HG03469 (cell line): ENCODE data around the gene KLHL3.

Source experiments
- ATAC-seq: cut with Tn5 transposase; IDR thresholded peaks from one replicate; pipeline ENCODE4 v1.9.1; 2021; ENCODE audit warnings: mild to moderate bottlenecking, moderate library complexity, moderate number of reproducible peaks; ENCODE audit not compliant: unreplicated experiment

KLHL3 gene

DNA sequence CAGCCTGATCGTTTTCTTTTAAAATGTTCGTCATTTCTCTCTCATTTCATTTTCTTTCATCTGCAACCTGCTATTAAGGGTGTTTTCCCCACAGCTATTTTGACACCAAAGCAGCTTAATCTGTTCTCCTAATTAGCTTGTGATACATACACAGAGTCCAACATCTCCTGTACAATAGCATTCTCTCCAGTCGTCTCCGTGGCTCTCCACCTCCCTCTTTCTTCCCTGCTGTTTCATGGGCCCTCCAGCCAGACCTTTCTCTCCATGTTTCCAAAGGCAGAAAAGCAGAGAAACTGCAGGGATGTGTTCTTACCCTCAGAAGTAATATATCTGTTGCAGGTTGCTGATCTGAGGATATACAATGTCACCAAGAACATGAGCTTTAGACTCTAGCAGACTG lies 148.0 kb downstream of the KLHL3 start:
- ATAC-seq, result no peak

DNA sequence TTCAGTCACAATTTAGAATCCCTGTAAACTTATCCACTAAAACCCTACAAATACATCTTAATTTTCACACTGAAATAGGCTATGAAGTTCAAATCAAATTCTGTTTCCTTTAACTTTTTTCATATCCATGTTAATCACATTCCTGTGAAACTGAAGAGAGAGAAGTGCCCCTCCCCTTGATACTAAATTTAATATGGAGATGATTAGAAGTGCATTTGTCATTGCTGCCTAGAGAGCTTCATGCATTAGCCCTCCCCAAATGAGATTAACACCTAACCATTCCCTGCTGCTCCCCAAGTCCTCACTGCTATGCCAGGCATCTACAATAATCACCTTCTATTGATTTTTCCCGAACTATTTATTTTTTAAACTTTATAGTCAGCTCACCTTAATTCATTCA lies 151.6 kb downstream of the KLHL3 start:
- ATAC-seq, result no peak

GRCh38 chr5:137583129-137583528 lies 152.8 kb downstream of the KLHL3 start:
- ATAC-seq, result no peak

DNA sequence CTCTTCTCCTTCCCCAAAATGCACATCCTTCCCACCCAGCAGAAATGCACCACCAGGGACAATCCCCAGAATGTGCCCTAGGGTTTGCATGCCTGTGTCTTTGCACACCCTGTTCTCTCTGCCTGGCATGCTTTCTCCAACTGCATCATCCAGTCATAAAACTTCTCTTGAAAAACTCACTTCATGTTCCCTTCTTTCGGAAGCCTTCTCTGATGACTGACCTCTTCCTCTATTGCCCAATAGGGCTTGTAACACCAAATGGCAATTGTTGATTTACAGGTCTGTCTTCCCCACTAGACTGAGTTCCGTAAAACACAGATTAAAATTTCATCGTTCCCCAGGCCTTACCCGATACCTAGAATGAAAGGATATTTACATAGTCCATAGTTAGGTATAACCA lies 153.7 kb downstream of the KLHL3 start:
- ATAC-seq, result no peak

- no peak for ATAC-seq
Measured at GRCh38 chr5:137581776-137582175, 154.1 kb downstream of the KLHL3 start.

GRCh38 chr5:137580030-137580429 lies 155.9 kb downstream of the KLHL3 start:
- ATAC-seq, result no peak

- ATAC-seq, result no peak
Measured at GRCh38 chr5:137575847-137576246, 160.0 kb downstream of the KLHL3 start.

DNA sequence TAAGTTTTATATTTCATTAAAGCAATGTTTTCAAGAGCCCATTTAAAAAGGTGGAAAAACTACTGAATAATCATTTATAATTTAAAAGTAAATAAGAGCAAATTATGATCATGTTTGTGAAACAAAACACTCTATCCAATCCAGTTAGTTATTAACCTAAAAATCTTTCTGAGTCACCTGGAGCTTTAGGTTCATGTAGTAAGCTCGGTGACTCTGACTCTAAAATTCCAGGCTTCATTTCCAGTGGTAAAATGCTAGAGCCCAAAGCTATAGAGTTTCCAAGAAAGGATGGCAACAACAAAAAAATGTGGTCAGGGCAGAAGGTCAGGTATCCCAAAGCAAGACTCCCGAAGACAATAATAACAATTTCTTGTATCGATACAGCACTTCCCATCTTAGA lies 160.7 kb downstream of the KLHL3 start:
- ATAC-seq, result no peak

- no peak for ATAC-seq
Measured at GRCh38 chr5:137573376-137573775, 162.5 kb downstream of the KLHL3 start.

GRCh38 chr5:137572042-137572695 lies 163.7 kb downstream of the KLHL3 start:
- ATAC-seq, result no peak

DNA sequence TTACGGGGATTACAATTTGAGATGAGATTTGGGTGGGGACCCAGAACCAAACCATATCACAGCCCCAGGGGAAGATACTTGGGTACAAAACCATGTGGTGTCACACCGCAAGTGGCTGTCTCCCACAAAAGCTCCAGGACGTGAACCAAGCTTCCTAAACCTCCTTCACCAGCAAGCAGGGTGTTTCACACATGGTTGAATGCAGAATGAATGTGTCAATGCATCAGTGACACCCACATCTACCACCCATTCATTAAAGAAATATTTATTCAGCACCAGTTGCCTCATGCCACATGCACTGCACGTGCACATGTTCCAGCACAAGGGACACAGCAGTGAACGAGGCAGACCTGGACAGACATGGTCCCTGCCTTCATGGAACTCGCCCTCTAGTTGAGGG lies 165.8 kb downstream of the KLHL3 start:
- no peak for ATAC-seq
